ENCODE measurements around the gene GM2A.
"Not testable (repeated sequence)": the region's sequence is repeated elsewhere in the genome, so short reads cannot be mapped to it uniquely, and the experiment has no call there.

GM2A gene

GRCh38 chr5:151295138-151295537 is 42.2 kb downstream of the GM2A start:
- DNase-seq (ENCODE audit: low read depth): no peak

- DNase-seq (ENCODE audit: low read depth): no peak
These were observed 42.9 kb downstream of the GM2A start for GRCh38 chr5:151295791-151296477.

DNA sequence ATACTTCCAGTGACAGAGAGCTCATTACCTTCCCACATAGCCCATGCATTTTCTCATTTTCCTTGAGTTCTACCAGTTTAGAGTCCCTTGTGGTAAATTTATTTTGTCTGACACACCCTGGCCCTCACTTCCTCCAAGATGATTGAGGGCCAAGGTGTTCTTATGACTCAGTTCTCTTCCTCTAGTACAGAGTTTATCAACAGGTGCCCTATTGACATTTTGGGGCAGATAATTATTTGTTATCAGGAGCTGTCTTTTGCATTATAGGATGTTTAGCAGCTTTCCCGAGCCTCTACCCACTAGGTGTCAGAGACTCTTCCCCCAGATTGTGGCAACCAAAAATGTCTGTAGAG is 43.5 kb downstream of the GM2A start:
- DNase-seq (ENCODE audit: low read depth): no peak

DNA sequence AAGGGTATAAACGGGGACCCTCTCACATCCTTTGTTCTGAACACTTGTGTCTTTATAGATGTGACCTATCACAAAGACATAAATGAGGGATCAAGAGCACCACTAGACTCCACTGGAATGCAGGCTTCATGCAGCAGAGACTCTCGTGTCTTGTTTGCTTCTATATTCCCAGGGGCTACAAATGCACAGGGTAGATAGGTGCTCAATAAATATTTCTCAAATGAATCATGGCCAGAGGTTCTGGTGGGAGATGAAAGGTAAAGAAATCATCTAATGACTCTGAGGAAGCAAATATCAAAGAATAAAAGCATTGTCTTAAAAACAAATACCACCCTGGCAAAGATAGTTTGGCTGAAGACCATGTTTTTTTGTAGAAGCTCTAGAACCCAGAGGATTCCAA is 44.0 kb downstream of the GM2A start:
- no peak for DNase-seq (ENCODE audit: low read depth)

- DNase-seq (ENCODE audit: low read depth): no peak
These were observed 45.3 kb downstream of the GM2A start for GRCh38 chr5:151298063-151298855.

- no peak for DNase-seq (ENCODE audit: low read depth)
These were observed 50.7 kb downstream of the GM2A start, which contains the start of gene SLC36A3 for GRCh38 chr5:151303666-151304065. Gene SLC36A3 (minus strand): TSS chr5:151303766. CDS start chr5:151303354, 412 bp downstream.

DNA sequence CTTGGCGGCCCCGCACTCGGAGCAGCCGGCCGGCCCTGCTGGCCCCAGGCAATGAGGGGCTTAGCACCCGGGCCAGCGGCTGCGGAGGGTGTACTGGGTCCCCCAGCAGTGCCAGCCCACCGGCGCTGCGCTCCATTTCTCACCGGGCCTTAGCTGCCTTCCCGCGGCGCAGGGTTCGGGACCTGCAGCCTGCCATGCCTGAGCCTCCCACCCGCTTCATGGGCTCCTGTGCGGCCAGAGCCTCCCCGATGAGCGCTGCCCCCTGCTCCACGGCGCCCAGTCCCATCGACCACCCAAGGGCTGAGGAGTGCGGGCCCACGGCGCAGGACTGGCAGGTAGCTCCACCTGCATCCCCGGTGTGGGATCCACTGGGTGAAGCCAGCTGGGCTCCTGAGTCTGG is 56.3 kb downstream of the GM2A start:
- not testable (repeated sequence) for DNase-seq (ENCODE audit: low read depth)

DNA sequence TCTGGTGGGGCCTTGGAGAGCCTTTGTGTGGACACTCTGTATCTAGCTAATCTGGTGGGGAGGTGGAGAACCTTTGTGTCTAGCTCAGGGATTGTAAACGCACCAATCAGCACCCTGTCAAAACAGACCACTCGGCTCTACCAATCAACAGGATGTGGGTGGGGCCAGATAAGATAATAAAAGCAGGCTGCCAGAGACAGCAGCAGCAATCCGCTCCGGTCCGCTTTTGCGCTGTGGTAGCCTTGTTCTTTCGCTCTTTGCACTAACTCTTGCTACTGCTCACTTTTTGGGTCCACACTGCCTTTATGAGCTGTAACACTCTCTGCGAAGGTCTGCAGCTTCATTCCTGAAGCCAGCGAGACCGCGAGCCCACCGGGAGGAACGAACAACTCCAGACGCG is 56.8 kb downstream of the GM2A start:
- not testable (repeated sequence) for DNase-seq (ENCODE audit: low read depth)

DNA sequence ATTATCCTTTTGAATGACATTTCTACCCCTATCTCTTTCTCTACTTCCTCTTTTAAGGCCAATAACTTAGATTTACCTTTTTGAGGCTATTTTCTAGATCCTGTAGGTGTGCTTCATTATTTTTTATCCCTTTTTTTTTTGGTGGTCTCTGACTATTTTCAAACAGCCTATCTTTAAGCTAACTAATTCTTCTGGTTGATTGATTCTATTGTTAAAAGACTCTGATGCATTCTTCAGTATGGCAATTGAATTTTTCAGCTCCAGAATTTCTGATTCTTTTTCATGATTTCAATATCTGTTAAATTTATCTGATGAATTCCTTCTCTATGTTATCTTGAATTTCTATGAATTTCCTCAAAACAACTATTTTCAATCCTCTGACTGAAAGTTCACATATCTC is 57.9 kb downstream of the GM2A start:
- DNase-seq (ENCODE audit: low read depth): no peak

DNA sequence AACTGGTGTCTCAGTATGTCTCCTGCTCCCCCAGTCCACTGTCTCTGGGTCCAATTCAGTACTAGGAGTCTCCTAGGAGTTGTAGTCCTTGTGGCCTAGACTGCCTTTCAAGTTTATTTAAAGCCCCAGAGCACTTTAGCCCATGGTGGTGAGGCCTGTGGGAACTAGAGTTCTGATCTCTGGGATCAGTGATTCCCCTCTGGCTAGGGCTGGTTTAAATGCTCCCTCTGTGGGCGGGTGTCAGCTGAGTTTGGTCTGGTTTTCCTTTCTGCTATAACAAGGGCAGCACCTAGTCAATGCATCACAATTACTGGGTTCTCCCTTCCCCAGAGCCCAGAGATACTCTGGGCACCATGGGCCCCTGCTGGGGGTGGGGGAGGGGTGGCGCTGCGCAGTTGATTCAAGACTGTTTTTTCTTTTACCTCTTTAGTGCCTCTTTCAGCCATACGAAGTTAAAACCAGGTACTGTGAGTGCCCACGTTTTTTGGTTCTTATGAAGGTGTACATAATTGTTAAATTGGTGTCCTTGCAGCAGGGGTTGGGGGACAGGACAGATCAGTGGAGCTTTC is 59.9 kb downstream of the GM2A start:
- no peak for DNase-seq (ENCODE audit: low read depth)

GRCh38 chr5:151313357-151313756 is 60.4 kb downstream of the GM2A start:
- DNase-seq (ENCODE audit: low read depth): no peak

- DNase-seq (ENCODE audit: low read depth): no peak
These were observed 63.1 kb downstream of the GM2A start for GRCh38 chr5:151315998-151316597.

DNA sequence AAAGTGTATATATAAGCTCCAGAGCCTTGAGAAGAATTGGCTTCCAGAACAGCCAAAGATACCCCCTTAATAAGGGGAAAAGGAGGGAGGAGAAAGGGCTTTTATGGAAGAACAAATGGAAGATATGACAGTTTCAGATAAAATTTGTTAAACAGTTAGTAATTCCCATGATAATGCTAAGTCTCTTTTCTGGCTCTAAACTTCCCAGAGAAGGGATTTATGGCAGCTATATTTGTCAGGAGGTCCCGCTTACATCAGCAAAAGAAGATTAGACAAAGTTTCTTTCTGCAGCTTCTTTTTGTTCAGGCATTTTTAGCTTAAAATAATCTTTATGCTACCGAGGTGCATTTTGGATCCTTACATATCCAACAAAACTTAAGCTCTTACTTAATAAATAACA is 64.9 kb downstream of the GM2A start:
- no peak for DNase-seq (ENCODE audit: low read depth)

- no peak for DNase-seq (ENCODE audit: low read depth)
These were observed 66.1 kb downstream of the GM2A start for GRCh38 chr5:151318850-151319732.
